Right ventricle myocardium inferior (tissue), 1 donor: Measurements from ENCODE around the gene PNPLA1. TPM values are rescaled to one million over a fixed set of nuclear protein-coding genes. Genes with fewer than 3 reads are reported as not detected.

Source experiments
- ATAC-seq: fragments of 200-7000 bp; cut with Tn5 transposase; one replicate; pipeline ENCODE4 v1.9.1; 2020; ENCODE audit warnings: mild to moderate bottlenecking, moderate library complexity
- DNase-seq: peaks from one replicate; pipeline ENCODE4 v3.0.0; 2021; ENCODE audit errors: missing footprints
- intact Hi-C: fragments of 100-400 bp; cut with DNase I; formaldehyde crosslinking; loops from one replicate; pipeline ENCODE4 v1.11.0; 2022
- total RNA-seq: library from RNA; stranded (reverse); fragmentation: NEBNext Ultra II Directional; extraction: Animal tissue kit (Norgen Biotek cat#: 25700); gene quantifications from one replicate; pipeline ENCODE4 v1.2.1, GENCODE V29; 2021
- donor health status: DM: no; HTN: yes; CAD: no; lungs with severe emphysema.

The PNPLA1 gene
- total RNA-seq, 1 donor from 2014 or later: not detected

GRCh38 chr6:36306375-36306774, 36.5 kb downstream of the PNPLA1 start:
- no peak for DNase-seq
- ATAC-seq: no peak
- intact Hi-C loops: no loop called here

- ATAC-seq (no peak), DNase-seq (no peak)
- intact Hi-C loops: no loop called here
Measured at GRCh38 chr6:36308514-36308913, 38.7 kb downstream of the PNPLA1 start.

- ATAC-seq: no peak
- intact Hi-C loops: no loop called here
- DNase-seq: no peak
Measured at GRCh38 chr6:36309203-36309602, 39.3 kb downstream of the PNPLA1 start.

DNA sequence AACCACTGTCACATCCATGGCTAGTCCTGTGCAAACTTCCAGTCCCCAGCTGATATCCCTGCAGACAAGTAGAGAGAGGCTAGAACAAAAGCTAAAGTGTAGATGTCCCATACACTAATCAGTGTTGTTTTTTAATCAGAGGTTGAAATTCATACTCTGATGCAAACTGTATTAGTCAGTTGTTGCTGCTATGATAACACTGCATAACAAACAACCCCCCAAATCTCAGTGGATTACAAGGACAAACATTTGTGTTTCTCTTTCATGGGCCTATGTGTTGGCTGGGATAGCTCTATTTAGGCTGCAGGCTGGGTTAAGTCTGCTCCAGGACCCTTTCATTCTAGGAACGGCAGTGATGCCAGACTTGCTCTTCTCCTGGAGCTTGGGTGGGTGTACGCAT, 40.0 kb downstream of the PNPLA1 start:
- DNase-seq (no peak), ATAC-seq (no peak)
- intact Hi-C loops: no loop called here

DNA sequence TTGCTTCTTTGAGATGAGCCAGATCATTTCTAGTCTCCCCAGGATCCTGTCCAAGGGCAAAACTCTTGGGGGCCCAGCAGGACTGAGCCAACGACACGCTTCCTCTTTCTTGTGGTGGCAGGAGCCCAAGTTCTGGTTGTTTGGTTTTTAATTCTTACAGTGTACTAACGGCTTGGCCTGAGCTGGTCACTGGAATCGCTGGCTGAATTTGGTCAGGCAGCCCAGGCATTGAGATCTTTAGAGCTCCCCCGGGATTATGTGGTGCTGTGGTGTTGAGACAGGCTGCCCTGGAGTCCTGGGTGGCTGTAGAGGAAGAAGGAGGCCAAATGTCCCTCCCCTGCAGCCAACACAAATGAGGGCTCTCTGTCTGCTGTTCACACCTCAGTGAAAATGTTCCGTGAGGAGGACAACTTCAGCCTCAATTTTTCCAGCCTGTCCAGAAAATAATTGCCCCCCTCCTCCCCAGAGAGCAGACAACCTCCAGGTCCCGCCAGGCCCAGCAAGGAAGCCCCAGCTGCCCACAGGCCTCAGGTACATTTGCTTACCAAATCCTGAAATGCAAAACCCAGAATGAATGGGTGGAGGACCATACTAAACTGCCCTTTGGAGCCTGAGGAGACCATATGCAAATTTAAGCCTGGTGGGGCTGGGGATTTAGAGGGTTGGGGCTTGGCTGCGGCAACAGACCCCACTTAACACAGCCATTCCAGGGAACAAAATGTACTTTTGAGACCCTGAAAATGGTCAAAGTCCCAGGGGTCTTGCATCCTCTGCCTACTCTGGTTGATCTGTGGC, 43.2 kb downstream of the PNPLA1 start:
- DNase-seq (no peak), ATAC-seq (peak; percentile 42)

GRCh38 chr6:36313649-36313936, 43.7 kb downstream of the PNPLA1 start:
- ATAC-seq: no peak
- no peak for DNase-seq
- intact Hi-C loops: no loop called here

More for the DNA sequence above, 43.2 kb downstream of the PNPLA1 start:
- intact Hi-C loops: no loop called here

- no peak for ATAC-seq
- DNase-seq: no peak
- intact Hi-C loops: no loop called here
Measured at GRCh38 chr6:36314221-36315014, 44.6 kb downstream of the PNPLA1 start.

DNA sequence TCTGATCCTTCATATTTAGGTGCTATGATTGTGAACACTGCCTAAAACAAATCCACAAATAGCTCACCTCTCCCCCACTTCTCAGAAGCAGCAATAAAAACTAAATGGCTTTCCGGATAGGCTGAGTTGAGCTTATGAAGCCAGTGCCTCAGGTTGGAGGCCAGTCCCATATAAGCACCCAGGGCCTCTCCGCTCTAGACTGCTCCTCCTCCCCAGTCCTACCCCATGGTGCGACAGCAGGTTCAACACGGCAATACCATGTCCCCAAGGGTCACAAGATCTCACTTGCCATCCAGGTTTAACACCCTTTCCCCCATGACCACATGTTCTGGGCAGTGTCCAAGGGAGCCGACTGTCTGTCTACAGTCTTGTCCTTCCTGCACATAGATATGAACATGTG, 46.1 kb downstream of the PNPLA1 start:
- no peak for DNase-seq
- no peak for ATAC-seq
- intact Hi-C loops: no loop called here

- DNase-seq (no peak), ATAC-seq (no peak)
- intact Hi-C loops: no loop called here
Measured at GRCh38 chr6:36317623-36318022, 47.8 kb downstream of the PNPLA1 start.

- intact Hi-C loops: no loop called here
- DNase-seq: no peak
- ATAC-seq: no peak
Measured at GRCh38 chr6:36318690-36319435, 49.0 kb downstream of the PNPLA1 start.

GRCh38 chr6:36319436-36319762, 49.5 kb downstream of the PNPLA1 start:
- intact Hi-C loops: no loop called here

GRCh38 chr6:36319821-36320220, 50.0 kb downstream of the PNPLA1 start:
- ATAC-seq: no peak
- intact Hi-C loops: no loop called here
- no peak for DNase-seq

More at GRCh38 chr6:36319436-36319762, 49.5 kb downstream of the PNPLA1 start:
- DNase-seq: no peak
- ATAC-seq: no peak

- no peak for DNase-seq
- intact Hi-C loops: no loop called here
- no peak for ATAC-seq
Measured at GRCh38 chr6:36320475-36320874, 50.6 kb downstream of the PNPLA1 start.

DNA sequence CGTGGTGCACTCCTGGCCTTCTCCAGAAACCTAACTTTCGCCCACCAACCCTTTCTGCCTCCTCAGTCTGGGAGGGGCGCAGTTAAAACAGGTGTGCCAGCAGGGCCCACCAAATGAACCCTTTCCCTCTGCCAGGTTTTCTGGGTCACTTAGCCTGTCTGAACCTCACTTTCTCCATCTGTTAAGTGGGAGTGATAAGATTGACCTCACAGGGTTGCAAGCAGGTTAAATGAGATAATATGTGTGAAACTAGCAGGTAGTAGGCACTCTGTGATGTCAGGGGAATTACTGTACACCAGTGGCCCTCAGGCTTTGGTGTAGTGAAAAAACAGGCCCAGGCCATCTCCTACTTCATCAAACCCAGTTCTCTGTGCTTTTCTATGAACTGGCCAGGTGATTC, 52.7 kb downstream of the PNPLA1 start:
- intact Hi-C loops: no loop called here
- DNase-seq (no peak), ATAC-seq (no peak)

- intact Hi-C loops: no loop called here
Measured at GRCh38 chr6:36323062-36323461, 53.2 kb downstream of the PNPLA1 start.

GRCh38 chr6:36324191-36324590, 54.3 kb downstream of the PNPLA1 start:
- DNase-seq: no peak
- intact Hi-C loops: no loop called here
- ATAC-seq: no peak

More at GRCh38 chr6:36323062-36323461, 53.2 kb downstream of the PNPLA1 start:
- DNase-seq (no peak), ATAC-seq (no peak)

DNA sequence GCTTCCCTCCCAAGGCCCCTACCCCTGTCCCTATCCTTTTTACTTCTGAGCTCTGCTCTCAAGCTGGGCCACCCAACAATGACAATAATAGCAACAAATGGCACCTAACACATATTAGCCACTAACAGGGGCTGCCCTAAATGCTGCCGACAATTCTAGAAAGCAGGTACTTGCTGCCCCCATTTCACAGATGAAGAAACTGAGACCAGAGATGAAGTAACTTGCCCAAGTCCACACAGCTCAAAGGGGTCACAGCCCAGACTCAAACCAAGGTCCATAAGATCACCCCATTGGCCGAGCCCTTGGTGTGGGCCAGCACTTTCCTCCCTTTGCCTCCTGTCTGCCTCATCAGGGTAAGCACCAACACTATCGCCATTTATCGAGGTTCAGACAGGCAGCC, 54.9 kb downstream of the PNPLA1 start:
- ATAC-seq (no peak), DNase-seq (no peak)
- intact Hi-C loops: no loop called here

GRCh38 chr6:36326356-36326995, 56.6 kb downstream of the PNPLA1 start:
- DNase-seq: no peak
- ATAC-seq: peak; percentile 53
- intact Hi-C loops: no loop called here

- no peak for ATAC-seq
- DNase-seq: no peak
- intact Hi-C loops: no loop called here
Measured at GRCh38 chr6:36327226-36327918, 57.5 kb downstream of the PNPLA1 start.
